ENCODE data around the gene LRRC25.

- TF ChIP-seq POLR2A (IDR thresholded peaks at IDR 0.05; ENCODE audit: low read depth, low read length) (no peak), CTCF (conservative IDR thresholded peaks at IDR 0.05; ENCODE audit: low read depth, low read length) (no peak), FOS (IDR thresholded peaks at IDR 0.05; ENCODE audit: low read depth, low read length) (no peak), SMC3 (IDR thresholded peaks at IDR 0.05; ENCODE audit: low read depth, low read length) (no peak), RFX5 (IDR thresholded peaks at IDR 0.05; ENCODE audit: low read depth, low read length) (no peak), MXI1 (IDR thresholded peaks at IDR 0.05; ENCODE audit: borderline replicate concordance, low read depth, low read length) (no peak), RAD21 (IDR thresholded peaks at IDR 0.05; ENCODE audit: low read length) (no peak), USF2 (IDR thresholded peaks at IDR 0.05; ENCODE audit: low read depth, low read length) (no peak)
These were observed 28.8 kb downstream of the LRRC25 start for GRCh38 chr19:18368504-18369222.
